ENCODE data around the gene ELMO3. TPM values are rescaled to one million over a fixed set of nuclear protein-coding genes. Genes with fewer than 3 reads are reported as not detected.

The ELMO3 gene
- total RNA-seq, 1 donor from 2014 or later, result not detected

- H3K27me3 ChIP-seq, result no peaks in the 10 kb centered on the region
- DNase-seq (ENCODE audit: low spot score), result no peak
- Mint-ChIP-seq H3K4me3 (no peak overlapping the region), H3K27me3 (ENCODE audit: insufficient read depth, low read depth) (peaks cover 14% of the 10 kb centered on the region), H3K4me1 (peaks cover 22% of the 10 kb centered on the region), H3K36me3 (peaks cover 4% of the 10 kb centered on the region), H3K27ac (no peak overlapping the region), H3K9me3 (peaks cover 2% of the 10 kb centered on the region)
- H3K27ac ChIP-seq, result no peak overlapping the region
- no peak overlapping the region for H3K4me3 ChIP-seq
- H3K9me3 ChIP-seq (ENCODE audit: low read depth), result no peaks in the 10 kb centered on the region
- no peaks in the 10 kb centered on the region for H4K20me1 ChIP-seq (ENCODE audit: low read depth)
- H3K4me2 ChIP-seq, result no peak overlapping the region
- TF ChIP-seq EZH2 (IDR thresholded peaks at IDR 0.05) (no peak), EZH2phosphoT487 (IDR thresholded peaks at IDR 0.05) (no peak)
- TF ChIP-seq, protein P1, sequence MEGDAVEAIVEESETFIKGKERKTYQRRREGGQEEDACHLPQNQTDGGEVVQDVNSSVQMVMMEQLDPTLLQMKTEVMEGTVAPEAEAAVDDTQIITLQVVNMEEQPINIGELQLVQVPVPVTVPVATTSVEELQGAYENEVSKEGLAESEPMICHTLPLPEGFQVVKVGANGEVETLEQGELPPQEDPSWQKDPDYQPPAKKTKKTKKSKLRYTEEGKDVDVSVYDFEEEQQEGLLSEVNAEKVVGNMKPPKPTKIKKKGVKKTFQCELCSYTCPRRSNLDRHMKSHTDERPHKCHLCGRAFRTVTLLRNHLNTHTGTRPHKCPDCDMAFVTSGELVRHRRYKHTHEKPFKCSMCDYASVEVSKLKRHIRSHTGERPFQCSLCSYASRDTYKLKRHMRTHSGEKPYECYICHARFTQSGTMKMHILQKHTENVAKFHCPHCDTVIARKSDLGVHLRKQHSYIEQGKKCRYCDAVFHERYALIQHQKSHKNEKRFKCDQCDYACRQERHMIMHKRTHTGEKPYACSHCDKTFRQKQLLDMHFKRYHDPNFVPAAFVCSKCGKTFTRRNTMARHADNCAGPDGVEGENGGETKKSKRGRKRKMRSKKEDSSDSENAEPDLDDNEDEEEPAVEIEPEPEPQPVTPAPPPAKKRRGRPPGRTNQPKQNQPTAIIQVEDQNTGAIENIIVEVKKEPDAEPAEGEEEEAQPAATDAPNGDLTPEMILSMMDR (IDR thresholded peaks at IDR 0.05), result no peak
- H3K4me1 ChIP-seq, result peaks cover 10% of the 10 kb centered on the region
- H3K9ac ChIP-seq, result no peak overlapping the region
- H3F3A ChIP-seq (ENCODE audit: low read depth), result no peaks in the 10 kb centered on the region
- no peak overlapping the region for H2AFZ ChIP-seq (replicated peaks)
- H3K79me2 ChIP-seq (ENCODE audit: low read depth), result peaks cover 15% of the 10 kb centered on the region
- H3K36me3 ChIP-seq, result no peaks in the 10 kb centered on the region
Measured at GRCh38 chr16:67223992-67224391, 25.1 kb downstream of the ELMO3 start.

- H3K4me3 Mint-ChIP-seq, result peak overlapping the region; percentile 100
- Histone ChIP-seq H3K27me3 (no peaks in the 10 kb centered on the region), H3F3A (ENCODE audit: low read depth) (no peaks in the 10 kb centered on the region), H4K20me1 (ENCODE audit: low read depth) (no peaks in the 10 kb centered on the region), H3K9ac (peak overlapping the region; percentile 40), H3K79me2 (ENCODE audit: low read depth) (peaks cover 15% of the 10 kb centered on the region), H2AFZ (replicated peaks) (peak overlapping the region; percentile 78), H3K9me3 (ENCODE audit: low read depth) (no peaks in the 10 kb centered on the region), H3K4me3 (peak overlapping the region; percentile 97), H3K27ac (no peak overlapping the region), H3K36me3 (no peaks in the 10 kb centered on the region), H3K4me1 (peaks cover 10% of the 10 kb centered on the region), H3K4me2 (peak overlapping the region; percentile 94)
- H3K27ac Mint-ChIP-seq, result no peak overlapping the region
- peaks cover 22% of the 10 kb centered on the region for H3K4me1 Mint-ChIP-seq
- peaks cover 13% of the 10 kb centered on the region for H3K36me3 Mint-ChIP-seq
- no peak for TF ChIP-seq EZH2phosphoT487 (IDR thresholded peaks at IDR 0.05)
- no peak for TF ChIP-seq EZH2 (IDR thresholded peaks at IDR 0.05)
- H3K27me3 Mint-ChIP-seq (ENCODE audit: insufficient read depth, low read depth), result peaks cover 11% of the 10 kb centered on the region
- peaks cover 2% of the 10 kb centered on the region for H3K9me3 Mint-ChIP-seq
- no peak for DNase-seq (ENCODE audit: low spot score)
Measured at GRCh38 chr16:67226295-67226803, 27.4 kb downstream of the ELMO3 start.

DNA sequence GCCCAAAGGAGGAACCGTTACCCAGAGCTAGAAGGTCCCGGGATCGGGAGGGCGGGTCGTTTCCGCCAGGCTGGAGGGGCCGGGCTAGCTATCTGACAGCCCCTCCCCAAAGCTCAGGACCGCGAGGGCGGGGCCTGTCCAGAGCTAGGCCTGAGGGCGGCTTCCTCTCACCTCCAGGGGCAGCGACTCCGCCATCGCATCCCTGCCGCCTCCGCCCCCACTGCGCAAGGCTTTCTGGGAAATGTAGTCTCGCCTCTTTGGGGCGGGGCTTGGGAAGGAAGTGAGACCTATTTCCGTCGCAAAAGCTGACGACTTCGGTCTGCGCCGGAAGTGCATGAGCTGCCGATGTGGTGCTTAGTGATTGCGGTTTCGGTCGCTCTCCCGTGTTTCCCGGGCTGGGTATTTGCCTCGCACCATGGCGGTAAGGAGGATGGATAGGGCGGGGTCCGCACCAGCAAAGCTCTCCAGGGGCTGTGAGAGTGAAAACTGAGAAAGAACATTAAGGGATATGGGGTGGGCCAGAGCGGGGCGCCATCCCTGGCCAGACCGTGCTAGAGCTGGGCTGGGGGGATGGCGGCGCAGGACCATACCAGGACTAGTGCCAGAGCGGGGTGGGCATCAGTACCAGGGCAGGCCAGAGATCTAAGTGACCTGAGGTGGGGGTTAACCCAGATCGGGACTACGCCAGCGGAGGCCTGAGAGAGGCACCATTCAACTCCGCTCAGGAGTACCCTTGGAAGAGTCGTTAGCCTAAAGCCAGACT is 28.1 kb downstream of the ELMO3 start, which contains the start of gene TMEM208:
Gene TMEM208 (plus strand): TSS at position 327 of the 763 bp plus-strand sequence. CDS start 89 bp downstream, at position 416.
- Histone ChIP-seq H3K36me3 (no peaks in the 10 kb centered on the region), H3K9ac (peak within 1 kb of the TSS; percentile 92), H4K20me1 (ENCODE audit: low read depth) (no peaks in the 10 kb centered on the region), H3K4me3 (peak within 1 kb of the TSS; percentile 97), H3K79me2 (ENCODE audit: low read depth) (peaks cover 15% of the 10 kb centered on the region), H3K27me3 (no peaks in the 10 kb centered on the region), H3K27ac (no peak within 1 kb of the TSS), H3F3A (ENCODE audit: low read depth) (no peaks in the 10 kb centered on the region), H3K9me3 (ENCODE audit: low read depth) (no peaks in the 10 kb centered on the region), H3K4me1 (peaks cover 10% of the 10 kb centered on the region), H2AFZ (replicated peaks) (peak within 1 kb of the TSS; percentile 87), H3K4me2 (peak within 1 kb of the TSS; percentile 94)
- Mint-ChIP-seq H3K9me3 (peaks cover 2% of the 10 kb centered on the region), H3K27ac (peak within 1 kb of the TSS; percentile 95), H3K4me1 (peaks cover 22% of the 10 kb centered on the region), H3K27me3 (ENCODE audit: insufficient read depth, low read depth) (peaks cover 11% of the 10 kb centered on the region), H3K36me3 (peaks cover 13% of the 10 kb centered on the region), H3K4me3 (peak within 1 kb of the TSS; percentile 100)
- TF ChIP-seq, protein P1 (IDR thresholded peaks at IDR 0.05), result peak; percentile 43
- TF ChIP-seq EZH2phosphoT487 (IDR thresholded peaks at IDR 0.05), result no peak
- DNase-seq (ENCODE audit: low spot score), result peak; percentile 100

DNA sequence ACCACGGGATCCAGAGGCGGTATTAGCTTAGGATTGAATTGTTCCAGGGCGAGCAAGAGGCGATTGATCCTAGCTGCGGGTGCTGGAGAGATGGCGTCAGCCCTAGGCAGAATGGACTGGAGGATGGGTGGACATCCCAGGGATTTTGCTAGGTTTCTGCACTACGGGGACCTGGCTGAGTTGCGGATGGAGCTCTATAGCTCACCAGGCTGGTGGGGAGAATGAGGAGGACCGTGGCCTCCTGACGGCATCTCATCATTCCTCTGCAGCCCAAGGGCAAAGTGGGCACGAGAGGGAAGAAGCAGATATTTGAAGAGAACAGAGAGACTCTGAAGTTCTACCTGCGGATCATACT is 28.6 kb downstream of the ELMO3 start:
- Histone ChIP-seq H3K79me2 (ENCODE audit: low read depth) (peaks cover 15% of the 10 kb centered on the region), H3K4me1 (peaks cover 10% of the 10 kb centered on the region), H3K9me3 (ENCODE audit: low read depth) (no peaks in the 10 kb centered on the region), H3K36me3 (no peaks in the 10 kb centered on the region), H3K9ac (peak overlapping the region; percentile 92), H2AFZ (replicated peaks) (no peak overlapping the region), H3K27me3 (no peaks in the 10 kb centered on the region), H3K4me3 (peak overlapping the region; percentile 97), H3F3A (ENCODE audit: low read depth) (no peaks in the 10 kb centered on the region), H4K20me1 (ENCODE audit: low read depth) (no peaks in the 10 kb centered on the region), H3K27ac (no peak overlapping the region), H3K4me2 (peak overlapping the region; percentile 86)
- Mint-ChIP-seq H3K4me1 (peaks cover 22% of the 10 kb centered on the region), H3K27ac (no peak overlapping the region), H3K4me3 (peak overlapping the region; percentile 100), H3K27me3 (ENCODE audit: insufficient read depth, low read depth) (peaks cover 13% of the 10 kb centered on the region), H3K9me3 (peaks cover 2% of the 10 kb centered on the region), H3K36me3 (peaks cover 13% of the 10 kb centered on the region)
- TF ChIP-seq, protein P1 (IDR thresholded peaks at IDR 0.05), result no peak
- no peak for TF ChIP-seq EZH2phosphoT487 (IDR thresholded peaks at IDR 0.05)
- TF ChIP-seq EZH2 (IDR thresholded peaks at IDR 0.05), result no peak
- DNase-seq (ENCODE audit: low spot score), result no peak

Data from neural progenitor cell (in vitro differentiated cells).